HCT116 (cell line): ENCODE data around the gene SMG6.

Source experiments
- ATF3 ChIP-seq: IDR thresholded peaks from 2 replicates; pipeline ENCODE4 v1.6.1; 2012
- CEBPB ChIP-seq: IDR thresholded peaks from 2 replicates; pipeline ENCODE4 v1.6.1; 2012; ENCODE audit warnings: low read depth
- CTCF ChIP-seq, 3 experiments: fragments of 200-600 bp in 1 of 3; sonication (generic) in 1 of 3; IDR thresholded peaks in 2 of 3; conservative IDR thresholded peaks in 1 of 3; 2 replicates each; pipeline ENCODE4 v1.5.1; 2012 to 2017; ENCODE audit warnings: low read depth in 2 of 3, low read length in 2 of 3, antibody characterized with exemption in 1 of 3, borderline replicate concordance in 1 of 3, control low read depth in 1 of 3, mild to moderate bottlenecking in 1 of 3, mixed read lengths in 1 of 3, mixed run types in 1 of 3, moderate library complexity in 1 of 3; ENCODE audit not compliant: insufficient read depth in 1 of 3
- EZH2 ChIP-seq: fragments of 200-600 bp; sonication (generic); IDR thresholded peaks from 2 replicates; pipeline ENCODE4 v1.6.1; 2017; ENCODE audit warnings: antibody characterized with exemption, mixed run types
- POLR2A ChIP-seq: IDR thresholded peaks from 2 replicates; pipeline ENCODE4 v1.7.0; 2011; ENCODE audit warnings: borderline replicate concordance; ENCODE audit not compliant: insufficient read depth, insufficient read length; ENCODE audit errors: extremely low read depth
- POLR2AphosphoS5 ChIP-seq: IDR thresholded peaks from 2 replicates; pipeline ENCODE4 v1.6.1; 2011; ENCODE audit warnings: mild to moderate bottlenecking, low read depth, low read length, moderate library complexity
- SRF ChIP-seq: IDR thresholded peaks from 2 replicates; pipeline ENCODE4 v1.6.1; 2012; ENCODE audit warnings: low read depth

GRCh38 chr17:2113279-2113622, 190.3 kb downstream of the SMG6 start:
- TF ChIP-seq CTCF (IDR thresholded peaks at IDR 0.05 in 2 of 3, conservative IDR thresholded peaks at IDR 0.05 in 1 of 3; ENCODE audit: borderline replicate concordance in 1 of 3, insufficient read depth in 1 of 3, low read depth in 2 of 3, low read length in 2 of 3) (no peak), EZH2 (no peak), ATF3 (no peak), SRF (no peak), POLR2AphosphoS5 (no peak), CEBPB (no peak), POLR2A (no peak)
